ENCODE data around the gene DYNLT4. TPM values are rescaled to one million over a fixed set of nuclear protein-coding genes. Genes with fewer than 3 reads are reported as not detected.
"Not testable (repeated sequence)": the region's sequence is repeated elsewhere in the genome, so short reads cannot be mapped to it uniquely, and the experiment has no call there.

Gene DYNLT4
- polyA plus RNA-seq, 1 donor: 0.52 TPM

DNA sequence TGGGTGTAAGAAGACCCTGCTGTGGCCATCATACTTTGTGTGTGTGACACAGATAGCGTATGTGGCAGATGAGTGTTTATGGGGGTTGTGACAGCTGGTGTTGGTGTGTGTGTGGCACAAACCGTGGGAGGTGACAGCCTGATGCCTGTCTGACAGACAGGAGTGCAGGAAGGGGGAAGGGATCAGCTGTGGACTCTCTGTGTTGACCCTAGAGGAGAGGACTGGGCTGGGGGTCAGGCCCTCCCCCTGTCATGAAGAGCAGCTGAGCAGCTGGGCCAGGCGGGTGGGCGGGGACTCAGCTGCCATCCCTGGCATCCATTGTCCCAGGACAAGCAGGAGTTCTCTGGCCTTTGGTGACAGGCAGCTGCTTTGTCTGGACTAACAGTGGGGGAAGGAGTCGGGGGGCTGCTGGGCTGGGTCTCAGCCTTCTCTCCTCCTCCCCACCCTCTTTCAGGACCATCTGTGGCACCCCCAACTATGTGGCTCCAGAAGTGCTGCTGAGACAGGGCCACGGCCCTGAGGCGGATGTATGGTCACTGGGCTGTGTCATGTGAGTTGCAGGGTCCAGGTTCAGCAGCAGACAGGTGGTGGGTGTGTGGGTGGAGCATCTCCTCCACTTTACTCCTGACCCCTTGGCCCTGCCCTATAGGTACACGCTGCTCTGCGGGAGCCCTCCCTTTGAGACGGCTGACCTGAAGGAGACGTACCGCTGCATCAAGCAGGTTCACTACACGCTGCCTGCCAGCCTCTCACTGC, 4.7 kb downstream of the DYNLT4 start:
- Histone ChIP-seq H3K27me3 (ENCODE audit: control insufficient read depth, insufficient read depth, low read length) (no peaks in the 10 kb centered on the region), H3K27ac (ENCODE audit: low read length) (no peak overlapping the region), H3K4me3 (ENCODE audit: low read length) (peak overlapping the region; percentile 9), H3K9me3 (ENCODE audit: control insufficient read depth, low read depth, low read length) (no peaks in the 10 kb centered on the region), H3K36me3 (ENCODE audit: control insufficient read depth, insufficient read depth, low read length) (peaks cover 33% of the 10 kb centered on the region), H3K4me1 (ENCODE audit: control insufficient read depth, insufficient read depth, low read length) (peaks cover 32% of the 10 kb centered on the region)
- DNase-seq: no peak
- no CpG with 5 or more reads among the region's 13 CpGs for whole genome bisulfite sequencing (ENCODE audit: insufficient coverage, low lambda C conversion rate)

DNA sequence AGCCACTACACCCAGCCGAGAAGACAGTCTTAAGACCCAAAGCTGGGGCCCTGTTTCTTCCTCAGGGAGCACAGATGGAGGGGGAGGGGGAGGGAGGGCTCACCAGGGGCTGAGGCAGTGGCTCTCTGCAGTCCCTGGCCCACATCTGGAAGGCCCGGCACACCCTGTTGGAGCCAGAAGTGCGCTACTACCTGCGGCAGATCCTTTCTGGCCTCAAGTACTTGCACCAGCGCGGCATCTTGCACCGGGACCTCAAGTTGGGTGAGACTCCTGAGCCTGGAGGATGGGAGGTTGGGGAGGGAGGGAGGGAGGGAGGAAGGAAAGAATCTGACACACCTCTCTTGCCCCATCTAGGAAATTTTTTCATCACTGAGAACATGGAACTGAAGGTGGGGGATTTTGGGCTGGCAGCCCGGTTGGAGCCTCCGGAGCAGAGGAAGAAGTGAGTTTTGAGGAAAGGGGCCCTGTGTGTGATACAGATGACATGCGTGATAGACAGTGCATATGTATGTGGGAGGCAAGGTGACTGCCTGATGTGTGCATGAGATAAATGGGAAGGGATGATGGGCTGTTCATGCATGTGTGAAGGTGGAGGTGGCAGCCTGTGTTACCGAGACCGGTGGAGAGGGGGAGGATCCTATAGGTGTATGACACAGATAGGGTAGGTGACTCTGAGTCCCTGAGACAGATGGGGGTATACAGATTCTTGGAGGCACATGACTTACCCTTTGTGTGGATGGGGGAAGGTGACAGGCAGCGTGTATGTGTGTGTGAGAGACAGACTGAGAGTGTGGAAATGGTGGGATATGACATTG, 5.5 kb downstream of the DYNLT4 start:
- no peak for DNase-seq
- Histone ChIP-seq H3K4me1 (ENCODE audit: control insufficient read depth, insufficient read depth, low read length) (peaks cover 24% of the 10 kb centered on the region), H3K9me3 (ENCODE audit: control insufficient read depth, low read depth, low read length) (no peaks in the 10 kb centered on the region), H3K4me3 (ENCODE audit: low read length) (peak overlapping the region; percentile 91), H3K27me3 (ENCODE audit: control insufficient read depth, insufficient read depth, low read length) (no peaks in the 10 kb centered on the region), H3K36me3 (ENCODE audit: control insufficient read depth, insufficient read depth, low read length) (peaks cover 32% of the 10 kb centered on the region), H3K27ac (ENCODE audit: low read length) (no peak overlapping the region)
- 100% methylated on average over 1 of the region's 13 CpGs for WGBS (ENCODE audit: insufficient coverage, low lambda C conversion rate)

DNA sequence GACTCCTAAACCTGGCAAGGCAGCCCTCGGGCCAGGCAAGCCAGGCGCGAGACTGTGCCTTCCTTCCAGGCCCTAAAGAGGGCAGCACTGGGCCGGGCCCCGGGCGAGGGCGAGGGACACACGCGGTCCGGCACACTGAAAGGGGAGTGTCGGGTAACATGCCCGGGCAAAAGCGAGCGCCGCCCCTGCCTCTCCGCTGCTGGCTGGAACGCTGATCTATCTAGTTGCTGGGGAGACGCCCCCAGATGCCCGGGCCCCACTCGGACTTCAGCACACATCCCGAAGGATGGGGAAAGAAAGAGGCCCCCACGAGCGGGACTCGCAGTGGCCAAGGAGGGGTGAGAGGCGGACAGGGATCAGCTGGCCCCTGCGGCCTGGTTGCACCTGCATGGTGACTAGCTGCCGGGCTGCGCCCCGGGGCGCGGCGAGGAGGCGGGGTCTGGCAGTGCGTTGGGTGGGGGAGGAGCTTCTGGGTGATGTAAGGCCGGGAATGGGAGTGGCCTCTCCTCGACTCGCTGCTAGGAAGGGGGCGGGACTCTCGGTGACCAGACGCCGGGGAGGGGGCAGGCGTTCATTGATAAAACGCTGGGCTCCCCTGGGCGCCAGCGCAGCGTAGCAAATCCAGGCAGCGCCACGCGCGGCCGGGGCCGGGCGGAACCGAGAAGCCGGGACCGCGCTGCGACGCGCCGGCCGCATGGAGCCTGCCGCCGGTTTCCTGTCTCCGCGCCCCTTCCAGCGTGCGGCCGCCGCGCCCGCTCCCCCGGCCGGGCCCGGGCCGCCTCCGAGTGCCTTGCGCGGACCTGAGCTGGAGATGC, 7.2 kb downstream of the DYNLT4 start, which contains the start of gene PLK3:
Gene PLK3 (plus strand): TSS at position 608 of the 815 bp plus-strand sequence. CDS start 87 bp downstream, at position 695.
- peaks cover 20% of the 10 kb centered on the region for H3K36me3 ChIP-seq (ENCODE audit: control insufficient read depth, insufficient read depth, low read length)
- peak within 1 kb of the TSS; percentile 91 for H3K4me3 ChIP-seq (ENCODE audit: low read length)
- no peaks in the 10 kb centered on the region for H3K9me3 ChIP-seq (ENCODE audit: control insufficient read depth, low read depth, low read length)
- WGBS (ENCODE audit: insufficient coverage, low lambda C conversion rate): no CpG with 5 or more reads among the region's 79 CpGs
- DNase-seq: peak; percentile 99
- H3K27me3 ChIP-seq (ENCODE audit: control insufficient read depth, insufficient read depth, low read length): no peaks in the 10 kb centered on the region
- H3K27ac ChIP-seq (ENCODE audit: low read length): peak within 1 kb of the TSS; percentile 94
- H3K4me1 ChIP-seq (ENCODE audit: control insufficient read depth, insufficient read depth, low read length): peaks cover 21% of the 10 kb centered on the region

DNA sequence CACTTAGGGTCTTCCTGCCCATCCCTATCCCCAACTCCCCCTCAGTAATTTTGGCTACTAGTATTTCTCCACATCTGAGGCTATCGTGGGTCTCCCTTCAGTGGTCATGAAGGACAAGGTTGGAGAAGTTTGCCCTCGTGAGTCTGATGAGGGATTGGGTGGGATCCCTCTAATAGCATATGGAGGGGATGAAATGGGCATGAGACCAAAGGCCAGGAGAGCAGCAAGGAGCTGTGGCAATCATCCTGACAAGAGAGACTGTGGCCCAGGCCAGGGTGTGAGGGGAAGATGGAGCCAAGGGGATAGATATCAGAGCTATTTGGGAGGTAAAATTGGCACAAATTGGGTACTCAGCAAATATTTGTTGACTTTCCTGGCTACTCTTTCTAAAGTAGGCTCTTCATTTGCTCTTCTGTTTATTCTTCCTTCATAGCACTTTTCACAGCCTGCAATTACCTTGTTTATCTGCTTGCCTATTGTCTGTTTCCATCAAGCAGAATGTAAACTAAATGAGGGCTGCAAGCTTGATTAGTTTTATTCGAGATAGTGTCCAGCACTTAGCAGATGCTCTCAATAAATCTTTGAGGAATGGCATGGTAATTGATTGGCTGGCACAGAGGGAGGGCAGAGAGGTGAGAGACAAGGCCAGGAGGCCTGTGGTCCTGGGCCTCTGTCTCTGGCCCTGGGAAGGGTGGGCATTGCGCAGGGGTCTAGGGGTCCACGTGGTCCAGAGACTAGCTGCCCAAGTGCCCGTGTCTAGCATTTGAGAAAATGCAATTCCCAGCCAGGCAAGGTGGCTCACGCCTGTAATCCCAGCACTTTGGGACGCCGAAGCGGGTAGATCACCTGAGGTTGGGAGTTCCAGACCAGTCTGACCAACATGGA, 8.4 kb downstream of the DYNLT4 start:
- DNase-seq: no peak
- Histone ChIP-seq H3K36me3 (ENCODE audit: control insufficient read depth, insufficient read depth, low read length) (peaks cover 10% of the 10 kb centered on the region), H3K4me3 (ENCODE audit: low read length) (no peak overlapping the region), H3K4me1 (ENCODE audit: control insufficient read depth, insufficient read depth, low read length) (peaks cover 21% of the 10 kb centered on the region), H3K9me3 (ENCODE audit: control insufficient read depth, low read depth, low read length) (no peaks in the 10 kb centered on the region), H3K27me3 (ENCODE audit: control insufficient read depth, insufficient read depth, low read length) (no peaks in the 10 kb centered on the region), H3K27ac (ENCODE audit: low read length) (peak overlapping the region; percentile 94)
- WGBS (ENCODE audit: insufficient coverage, low lambda C conversion rate): no CpG with 5 or more reads among the region's 10 CpGs

DNA sequence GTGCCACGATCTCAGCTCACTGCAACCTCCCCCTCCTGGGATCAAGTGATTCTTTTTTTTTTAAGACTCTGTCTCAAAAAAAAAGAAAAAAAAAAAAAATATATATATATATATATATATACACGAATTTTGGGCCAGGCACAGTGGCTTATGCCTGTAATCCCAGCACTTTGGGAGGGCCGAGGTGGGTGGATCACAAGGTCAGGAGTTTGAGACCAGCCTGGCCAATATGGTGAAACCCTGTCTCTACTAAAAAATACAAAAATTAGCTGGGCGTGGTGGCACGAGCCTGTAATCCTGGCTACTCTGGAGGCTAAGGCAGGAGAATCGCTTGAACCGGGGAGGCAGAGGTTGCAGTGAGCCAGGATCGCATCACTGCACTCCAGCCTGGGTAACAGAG, 9.3 kb downstream of the DYNLT4 start:
- 90% methylated on average over 2 of the region's 8 CpGs for WGBS (ENCODE audit: insufficient coverage, low lambda C conversion rate)
- peaks cover 21% of the 10 kb centered on the region for H3K4me1 ChIP-seq (ENCODE audit: control insufficient read depth, insufficient read depth, low read length)
- not testable (repeated sequence) for H3K9me3 ChIP-seq (ENCODE audit: control insufficient read depth, low read depth, low read length); H3K27me3 ChIP-seq (ENCODE audit: control insufficient read depth, insufficient read depth, low read length); DNase-seq; H3K27ac ChIP-seq (ENCODE audit: low read length); H3K36me3 ChIP-seq (ENCODE audit: control insufficient read depth, insufficient read depth, low read length); H3K4me3 ChIP-seq (ENCODE audit: low read length)

DNA sequence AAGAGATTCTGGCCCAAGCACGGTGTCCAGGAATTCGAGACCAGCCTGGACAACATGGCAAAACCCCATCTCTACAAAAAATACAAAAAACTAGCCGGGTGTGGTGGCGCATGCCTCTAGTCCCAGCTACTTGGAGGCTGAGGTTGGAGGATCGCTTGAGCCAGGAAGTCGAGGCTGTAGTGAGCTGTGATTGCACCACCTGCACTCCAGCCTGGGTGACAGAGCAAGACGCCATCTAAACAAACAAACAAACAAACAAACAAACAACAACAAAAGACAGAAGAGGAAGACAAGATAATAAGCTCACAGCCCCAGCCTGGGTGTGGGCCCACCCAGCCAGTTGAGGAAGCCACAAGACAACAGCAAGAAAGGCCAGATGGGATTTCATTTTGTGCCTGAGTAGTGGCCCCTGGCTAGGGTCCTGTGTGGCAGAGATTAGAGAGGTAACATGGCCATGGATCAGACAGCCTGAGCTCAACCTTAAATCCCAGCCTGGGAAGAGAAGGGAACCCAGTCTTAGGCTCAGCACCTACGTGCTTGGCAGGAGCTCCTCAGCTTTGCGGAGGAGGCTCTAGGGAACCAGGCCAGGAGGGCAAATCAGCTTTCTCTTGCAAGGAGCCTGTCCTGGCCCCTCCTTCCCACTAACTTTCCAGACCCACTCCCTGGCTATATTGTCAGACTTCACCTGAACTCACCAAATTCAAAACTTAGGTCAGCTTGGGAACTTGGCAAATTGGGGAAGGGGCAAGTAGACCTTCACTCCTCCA, 14.2 kb downstream of the DYNLT4 start:
- no CpG with 5 or more reads among the region's 9 CpGs for WGBS (ENCODE audit: insufficient coverage, low lambda C conversion rate)
- Histone ChIP-seq H3K4me1 (ENCODE audit: control insufficient read depth, insufficient read depth, low read length) (peaks cover 5% of the 10 kb centered on the region), H3K9me3 (ENCODE audit: control insufficient read depth, low read depth, low read length) (no peaks in the 10 kb centered on the region), H3K36me3 (ENCODE audit: control insufficient read depth, insufficient read depth, low read length) (no peaks in the 10 kb centered on the region), H3K27ac (ENCODE audit: low read length) (no peak overlapping the region), H3K27me3 (ENCODE audit: control insufficient read depth, insufficient read depth, low read length) (no peaks in the 10 kb centered on the region), H3K4me3 (ENCODE audit: low read length) (no peak overlapping the region)
- no peak for DNase-seq

DNA sequence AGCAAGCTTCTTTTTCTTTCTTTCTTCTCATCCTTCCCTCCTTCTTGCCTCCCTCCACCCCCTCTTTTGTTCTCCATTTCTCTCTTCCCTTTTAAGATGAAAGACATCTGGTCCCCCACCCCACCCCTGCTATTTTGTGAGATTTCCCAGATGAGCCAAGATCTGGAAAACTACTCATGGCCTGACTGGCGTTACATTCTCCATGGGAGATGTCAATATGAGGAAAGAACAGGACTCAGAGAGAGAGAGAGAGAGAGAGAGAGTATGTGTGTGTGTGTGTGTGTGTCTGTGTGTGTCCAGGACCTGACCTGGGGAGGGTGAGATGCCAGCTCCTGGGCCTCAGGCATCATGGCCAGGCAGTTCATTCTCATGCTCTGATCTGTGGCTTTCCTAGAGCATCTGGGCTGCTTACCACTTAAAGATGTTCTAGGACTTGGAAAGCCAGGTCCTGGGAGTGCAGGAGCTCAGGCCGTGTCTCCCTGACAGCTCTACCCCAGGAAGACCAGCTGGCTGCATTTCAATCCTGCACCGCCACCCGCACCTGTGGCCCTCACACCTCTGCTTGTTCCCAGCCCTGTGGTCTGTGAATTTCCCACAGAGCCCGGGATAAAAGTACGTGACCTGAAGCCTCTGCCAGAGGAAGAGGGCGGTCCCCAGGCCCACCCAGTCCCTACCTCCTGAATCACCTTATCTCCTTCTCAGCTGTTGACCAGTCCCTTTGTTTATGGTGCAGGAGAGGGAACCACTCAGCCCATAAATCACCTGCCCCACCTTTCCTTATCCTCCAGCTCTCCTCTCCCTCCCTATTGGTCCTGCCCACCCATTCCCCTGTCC, 16.0 kb downstream of the DYNLT4 start:
- Histone ChIP-seq H3K4me1 (ENCODE audit: control insufficient read depth, insufficient read depth, low read length) (peaks cover 8% of the 10 kb centered on the region), H3K4me3 (ENCODE audit: low read length) (no peak overlapping the region), H3K27ac (ENCODE audit: low read length) (peak overlapping the region; percentile 1), H3K9me3 (ENCODE audit: control insufficient read depth, low read depth, low read length) (peaks cover 2% of the 10 kb centered on the region), H3K36me3 (ENCODE audit: control insufficient read depth, insufficient read depth, low read length) (no peaks in the 10 kb centered on the region), H3K27me3 (ENCODE audit: control insufficient read depth, insufficient read depth, low read length) (no peaks in the 10 kb centered on the region)
- no CpG with 5 or more reads among the region's 7 CpGs for WGBS (ENCODE audit: insufficient coverage, low lambda C conversion rate)
- peak in 1 of 2 donors; percentile 61 for DNase-seq

DNA sequence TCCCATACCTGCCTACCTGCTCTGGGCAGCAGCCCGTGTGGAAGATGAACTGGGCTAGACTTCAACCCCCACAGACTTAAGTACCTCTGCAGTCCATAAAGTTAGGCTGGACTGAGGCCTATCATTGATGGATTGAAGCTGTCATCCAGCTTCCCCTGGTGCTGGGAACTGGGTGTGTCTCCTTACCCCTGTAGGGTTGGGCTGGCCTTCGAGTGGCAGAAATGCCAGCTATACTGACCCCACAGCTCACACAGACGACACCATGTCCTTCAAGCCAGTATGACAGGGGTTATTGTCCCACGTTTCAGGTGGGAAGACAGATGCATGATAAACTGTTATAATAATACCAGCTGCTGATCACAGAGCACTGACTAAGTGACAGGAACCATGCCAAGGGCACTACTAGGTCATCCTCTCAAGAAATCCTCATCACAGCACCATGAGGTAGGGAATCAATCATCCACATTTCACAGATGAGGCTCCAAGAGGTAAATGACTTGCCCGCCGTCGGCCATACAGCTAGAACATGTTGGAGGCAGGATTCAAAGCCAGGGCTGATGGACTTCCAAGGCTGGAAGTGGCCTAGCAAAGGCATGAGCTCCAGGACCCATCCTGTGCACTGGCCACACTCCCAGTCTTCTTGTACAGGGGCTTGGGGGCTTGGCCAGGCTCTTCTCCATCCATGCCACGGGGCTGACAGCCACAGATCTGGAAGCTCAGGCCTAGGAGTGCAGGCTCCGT, 18.9 kb downstream of the DYNLT4 start, which contains the start of gene BEST4:
Gene BEST4 (minus strand): TSS at position 51 of the 741 bp plus-strand sequence. CDS start 465 bp downstream, outside the sequence.
- H3K4me1 ChIP-seq (ENCODE audit: control insufficient read depth, insufficient read depth, low read length): peaks cover 29% of the 10 kb centered on the region
- WGBS (ENCODE audit: insufficient coverage, low lambda C conversion rate): 100% methylated on average over 1 of the region's 9 CpGs
- no peaks in the 10 kb centered on the region for H3K36me3 ChIP-seq (ENCODE audit: control insufficient read depth, insufficient read depth, low read length)
- DNase-seq: no peak
- no peaks in the 10 kb centered on the region for H3K27me3 ChIP-seq (ENCODE audit: control insufficient read depth, insufficient read depth, low read length)
- no peak within 1 kb of the TSS for H3K4me3 ChIP-seq (ENCODE audit: low read length)
- H3K9me3 ChIP-seq (ENCODE audit: control insufficient read depth, low read depth, low read length): peaks cover 2% of the 10 kb centered on the region
- H3K27ac ChIP-seq (ENCODE audit: low read length): no peak within 1 kb of the TSS

Data from large intestine (tissue), 3 donors.